ENCODE results near the gene ADAM19.
A peak's percentile ranks its signal among the peaks of the same experiment; 100 is the strongest.

Gene ADAM19

DNA sequence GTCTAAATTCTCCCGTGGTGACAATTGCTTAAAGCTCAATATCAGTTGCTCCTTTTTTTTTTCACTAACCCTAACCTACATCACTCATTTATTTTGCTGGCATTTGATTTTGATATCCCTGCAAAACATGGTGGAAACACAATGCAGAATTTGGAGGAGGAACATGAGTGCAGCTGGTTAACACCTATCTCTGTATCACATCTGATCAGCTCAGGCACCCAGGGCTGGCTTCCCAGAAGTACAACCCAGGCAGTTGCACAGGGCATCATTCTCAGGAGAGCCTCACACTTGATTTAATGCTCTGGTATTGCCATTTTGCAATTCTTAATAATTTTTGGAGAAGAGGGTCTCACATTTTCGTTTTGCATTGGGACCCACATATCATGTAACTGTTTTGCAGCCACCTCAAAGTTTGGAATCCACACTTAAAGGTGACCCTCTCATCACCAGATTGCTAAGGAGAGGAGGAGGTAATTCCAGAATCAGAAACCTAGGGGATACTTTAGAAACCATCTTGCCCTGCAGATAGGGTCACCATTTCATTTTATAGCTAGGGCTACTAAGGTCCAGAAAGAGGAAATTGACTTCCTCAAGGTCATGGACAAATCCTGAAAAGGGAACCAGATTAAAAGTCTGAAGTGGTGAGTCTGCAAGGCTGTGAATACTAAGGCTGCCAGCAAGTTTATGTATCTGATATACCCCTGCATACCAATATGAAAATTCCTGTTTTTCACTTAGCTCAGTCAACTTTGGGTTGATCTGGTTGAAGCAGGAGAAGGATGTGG lies 19.3 kb upstream of the ADAM19 start:
- DNase-seq: no peak

DNA sequence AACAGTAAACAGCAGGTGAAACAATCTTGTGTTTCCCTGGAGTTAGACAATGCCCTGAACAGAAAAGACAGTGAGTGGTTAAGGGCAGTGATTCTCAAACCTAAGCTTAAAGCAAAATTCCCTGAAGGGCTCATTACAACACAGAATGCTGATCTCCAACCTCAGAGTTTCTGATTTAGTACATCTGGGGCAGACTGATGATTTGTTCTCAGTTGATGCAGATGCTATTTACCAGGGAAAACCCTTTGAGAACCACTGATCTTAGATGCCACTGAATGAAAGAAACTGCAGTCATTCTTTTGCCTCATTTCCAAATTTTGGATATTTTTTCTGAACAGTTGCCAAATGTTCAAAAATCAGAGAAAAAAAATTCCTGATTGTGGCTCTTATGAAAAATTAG lies 18.7 kb upstream of the ADAM19 start:
- no peak for DNase-seq

DNA sequence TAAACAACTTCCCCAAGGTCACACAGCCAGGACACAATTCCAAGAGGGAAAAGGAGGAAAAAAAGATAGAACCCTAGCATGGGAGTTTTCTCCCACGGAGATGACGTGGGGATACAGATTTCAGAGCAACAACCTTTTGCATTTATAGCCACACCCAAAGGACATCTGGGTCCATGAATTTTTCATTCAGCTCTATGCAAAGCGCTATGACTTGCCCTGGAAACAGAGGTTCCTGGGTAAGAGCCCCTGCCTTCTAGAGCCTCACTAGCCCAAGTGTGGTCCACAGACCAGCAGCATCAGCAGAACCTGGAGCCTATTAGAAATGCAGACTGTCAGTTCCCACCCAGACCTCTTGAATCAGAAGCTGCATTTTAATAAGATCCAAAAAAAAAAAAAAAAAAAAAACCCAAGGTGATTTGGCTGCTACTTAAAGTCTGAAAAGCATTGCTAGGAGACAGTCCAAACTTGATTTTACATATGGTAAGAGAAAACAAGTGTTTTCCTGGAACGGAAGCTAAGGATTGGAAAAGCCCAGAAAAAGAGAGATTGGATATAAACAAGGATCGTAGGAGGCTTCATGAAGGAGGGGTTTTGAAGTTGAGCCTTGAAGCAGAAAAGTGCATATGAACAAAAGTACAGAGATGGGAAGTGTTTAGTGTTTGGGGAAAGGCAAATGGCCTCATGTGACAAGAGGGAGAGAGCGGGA lies 17.6 kb upstream of the ADAM19 start:
- no peak for DNase-seq

DNA sequence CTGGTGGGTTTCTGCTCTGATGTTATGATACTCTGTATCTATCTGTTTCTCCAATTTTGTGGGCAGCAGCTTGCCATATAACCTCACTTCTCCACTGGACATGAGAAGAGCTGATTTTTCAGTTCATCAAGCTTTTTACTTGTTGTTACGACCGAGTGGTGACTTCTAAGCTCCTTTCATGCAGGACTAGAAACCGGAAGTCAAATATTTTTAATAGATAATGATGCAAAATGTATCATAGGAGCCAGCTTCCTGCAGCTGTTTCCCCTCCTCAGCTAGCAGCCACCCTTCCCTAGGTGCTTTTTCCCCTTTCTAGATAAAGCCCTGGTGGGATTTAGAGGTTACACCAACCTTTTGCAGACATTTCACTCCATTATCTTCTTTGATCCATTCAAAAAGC lies 17.0 kb upstream of the ADAM19 start:
- no peak for DNase-seq

DNA sequence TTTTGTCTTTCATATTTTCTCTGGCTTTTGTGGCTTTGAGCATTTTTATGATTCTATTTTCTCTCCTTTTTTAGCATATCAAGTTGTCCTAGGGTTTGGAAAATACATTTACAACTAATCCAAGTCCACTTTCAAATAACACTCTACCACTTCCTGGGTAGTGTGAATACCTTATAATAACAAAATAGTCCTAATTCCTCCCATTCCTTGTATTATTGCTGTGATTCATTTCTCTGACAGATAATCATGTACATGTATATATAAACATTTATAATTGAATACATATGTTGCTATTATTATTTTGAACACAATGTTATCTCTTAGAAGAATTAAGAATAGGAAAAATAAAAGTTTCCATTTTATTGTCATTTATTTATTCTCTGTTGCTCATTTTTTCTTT lies 14.9 kb upstream of the ADAM19 start:
- no peak for DNase-seq

DNA sequence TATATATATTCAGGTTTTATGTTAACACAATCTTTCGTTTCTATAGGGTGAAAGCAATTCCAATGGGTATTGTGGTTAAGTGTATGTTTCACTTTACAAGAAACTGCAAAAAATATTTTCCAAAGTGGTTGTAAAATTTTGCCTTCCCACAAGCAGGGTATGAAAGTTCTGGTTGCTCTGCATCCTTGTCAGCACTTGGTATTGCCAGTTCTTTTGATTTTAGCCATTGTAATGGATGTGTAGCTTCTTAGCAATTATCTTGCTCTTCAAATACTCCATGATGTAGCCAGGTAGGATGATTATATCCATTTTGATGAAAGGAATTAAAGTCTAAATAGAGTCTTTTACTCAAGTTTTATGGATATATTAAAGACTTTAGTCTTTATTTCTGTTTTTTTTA lies 9.1 kb upstream of the ADAM19 start:
- DNase-seq: no peak

DNA sequence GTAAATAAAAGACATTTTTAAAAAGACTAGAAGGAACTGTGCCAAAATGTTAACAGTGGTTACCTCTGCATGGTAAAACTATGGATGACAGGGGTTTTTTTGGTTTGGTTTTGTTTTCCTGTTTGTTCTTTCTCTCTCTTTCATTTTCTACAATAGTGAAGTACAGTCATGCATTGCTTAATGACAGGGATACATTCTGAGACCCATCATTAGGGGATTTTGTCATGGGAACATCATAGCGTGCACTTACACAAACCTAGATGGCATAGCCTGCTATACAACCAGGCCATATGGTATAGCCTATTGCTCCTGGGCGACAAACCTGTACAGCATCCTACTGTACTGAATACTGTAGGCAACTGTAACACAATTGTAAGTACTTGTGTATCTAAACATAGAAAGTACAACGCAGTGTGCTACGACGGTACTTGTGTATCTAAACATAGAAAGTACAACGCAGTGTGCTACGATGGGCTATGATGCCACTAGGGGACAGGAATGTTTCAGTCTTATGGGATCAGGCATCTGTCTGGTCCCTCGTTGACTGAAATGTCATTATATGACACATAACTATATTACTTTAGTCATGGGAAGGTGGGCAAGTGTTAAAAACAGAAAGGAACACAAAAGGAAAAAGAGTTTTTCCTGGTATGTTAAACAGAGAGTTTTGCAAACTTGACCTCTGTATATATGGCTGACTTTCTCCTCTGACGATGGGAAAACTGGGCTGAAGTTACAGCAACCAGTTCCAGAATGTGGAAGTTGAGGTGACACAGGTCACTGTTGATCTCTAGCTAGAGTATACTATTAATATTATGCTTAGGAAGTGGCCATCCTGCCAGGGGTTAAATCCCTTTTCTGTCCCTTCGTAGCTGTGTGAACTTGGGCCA lies 7.4 kb upstream of the ADAM19 start:
- no peak for DNase-seq

DNA sequence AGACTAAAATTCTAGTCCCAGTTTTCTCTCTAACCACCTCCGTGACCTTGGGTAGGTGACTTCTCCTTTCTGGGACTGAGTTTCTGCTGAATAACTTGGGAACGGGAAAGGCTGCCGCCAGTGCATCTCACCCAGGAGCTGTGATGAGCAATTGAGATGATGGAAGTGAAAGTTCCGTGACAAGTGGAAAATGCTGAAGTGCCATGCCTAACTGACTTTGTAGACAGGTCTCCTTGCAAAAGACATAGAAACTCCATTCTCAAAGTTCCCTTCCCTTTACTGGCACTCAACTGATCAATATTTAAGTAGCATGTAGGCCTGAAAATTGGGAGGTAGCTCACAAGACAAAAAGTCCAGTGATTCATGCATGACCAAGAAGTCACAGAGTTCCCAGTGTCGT lies 6.3 kb upstream of the ADAM19 start:
- DNase-seq: no peak

DNA sequence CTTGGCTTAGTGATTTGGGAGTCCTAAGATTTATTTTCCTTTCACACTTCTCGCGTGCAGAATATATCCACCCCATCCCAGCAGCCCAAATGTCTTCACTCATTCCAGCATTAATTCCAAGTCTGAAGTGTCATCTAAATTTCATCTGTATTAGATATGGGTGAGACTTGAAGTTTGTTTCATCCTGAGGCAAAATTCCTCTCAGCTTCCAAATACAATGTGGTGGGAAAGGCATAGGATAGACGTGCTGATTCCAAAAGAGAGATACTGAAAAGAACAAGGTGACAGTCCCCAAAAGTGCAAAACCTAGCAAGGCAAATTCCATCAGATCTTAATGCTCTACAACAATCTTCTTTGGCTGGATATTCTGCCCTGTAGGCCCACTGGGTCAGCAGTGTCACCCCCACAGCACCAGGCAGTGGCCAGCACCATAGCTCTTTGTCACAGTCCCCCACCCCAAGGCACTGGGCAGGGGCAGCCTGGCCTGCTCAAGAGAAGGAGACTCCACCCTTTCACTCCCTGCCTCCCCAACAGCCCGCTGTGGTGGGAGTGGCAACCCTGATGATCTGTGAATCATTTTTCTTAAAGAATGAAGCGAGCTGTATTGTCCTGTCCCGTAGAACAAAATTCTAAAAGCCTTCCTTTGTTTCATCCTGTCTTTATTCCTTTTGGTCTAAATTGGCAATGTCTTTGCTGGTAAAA lies 2.7 kb upstream of the ADAM19 start:
- no peak for DNase-seq

DNA sequence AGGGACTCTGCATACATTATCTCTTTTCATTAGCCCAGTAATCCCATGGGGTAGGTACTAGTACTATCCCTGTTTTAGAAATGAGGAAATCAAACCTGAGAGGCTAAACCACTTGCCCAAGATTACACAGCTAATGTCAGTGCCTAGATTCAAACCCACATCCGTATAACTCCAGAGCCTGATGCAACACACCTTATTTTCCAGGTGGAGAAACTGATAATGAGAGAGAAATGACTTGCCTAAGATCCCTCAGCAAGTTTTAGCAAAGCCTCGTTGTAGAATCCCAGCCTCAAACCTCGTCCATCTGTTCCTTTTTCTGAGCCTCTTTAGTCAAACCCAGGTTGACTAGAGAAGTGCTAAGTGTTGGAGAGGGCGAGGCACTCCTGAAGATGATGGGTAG lies 1.1 kb upstream of the ADAM19 start:
- no peak for DNase-seq

DNA sequence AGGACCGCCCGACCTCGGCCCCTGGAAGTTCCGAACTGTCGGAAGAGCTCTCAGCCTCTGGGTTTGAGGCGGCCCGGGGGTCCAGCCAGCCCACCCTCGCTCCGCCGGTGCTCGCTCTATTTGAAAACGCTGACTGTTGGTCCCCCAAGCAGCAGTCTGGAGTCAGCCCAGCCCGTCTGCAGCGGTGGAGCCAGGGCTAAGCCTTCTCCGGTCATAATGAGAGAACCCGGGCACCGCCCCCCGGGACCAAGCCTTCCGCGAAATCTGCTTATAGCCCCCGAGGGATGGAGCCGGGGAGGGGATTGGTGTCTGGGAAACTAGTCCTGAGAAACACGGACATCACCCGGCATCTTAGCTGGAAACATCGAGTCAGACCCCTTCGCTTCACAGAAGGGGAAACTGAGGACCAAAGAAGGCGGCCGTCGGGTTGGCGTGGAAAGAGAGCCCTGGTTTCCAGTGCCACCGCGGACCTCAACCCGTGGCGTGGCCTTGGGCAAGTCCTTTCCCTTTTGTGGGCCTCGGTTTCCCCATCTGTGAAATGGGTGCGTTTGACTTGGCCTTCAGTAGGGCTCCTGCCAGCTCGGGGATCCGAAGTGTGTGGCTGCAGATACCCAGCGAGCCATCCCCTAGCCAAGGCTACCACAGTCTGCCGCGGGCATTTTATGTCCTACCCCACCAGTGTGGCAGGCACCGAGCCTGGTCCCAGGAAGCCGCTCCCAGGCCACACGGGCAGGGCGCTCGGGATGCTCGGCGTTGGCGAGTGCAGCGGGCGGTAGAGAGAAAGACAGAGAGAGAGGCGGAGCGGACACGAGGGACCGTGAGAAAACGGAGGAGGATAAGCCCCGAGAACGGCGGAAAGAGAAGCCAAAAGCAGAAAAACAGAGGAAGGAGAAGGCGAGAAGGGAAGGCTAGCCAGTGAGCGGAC lies 857 bp downstream of the ADAM19 start:
- no peak for DNase-seq

DNA sequence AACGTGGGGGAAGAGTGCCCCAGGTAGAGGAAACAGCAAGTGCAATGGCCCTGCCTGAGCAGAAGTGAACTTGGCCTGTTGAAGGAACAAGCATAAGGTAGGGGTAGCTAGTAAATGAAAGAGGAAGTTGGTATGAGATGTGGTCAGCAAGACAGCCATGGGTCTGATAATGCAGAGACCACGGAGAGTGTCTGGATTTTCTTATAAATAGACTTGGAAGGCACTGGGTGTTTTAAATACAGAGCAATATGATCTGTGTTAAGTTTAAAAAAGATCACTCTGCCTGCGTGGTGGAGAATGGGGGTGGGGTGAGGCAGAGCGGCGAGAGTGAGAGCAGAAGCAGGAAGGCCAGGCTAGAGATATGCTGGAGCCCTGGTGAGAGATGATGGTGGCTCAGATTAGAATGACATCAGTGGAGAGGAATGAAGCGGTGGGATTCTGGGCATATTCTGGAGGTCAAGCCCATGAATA lies 4.2 kb downstream of the ADAM19 start:
- peak; percentile 57 for DNase-seq

DNA sequence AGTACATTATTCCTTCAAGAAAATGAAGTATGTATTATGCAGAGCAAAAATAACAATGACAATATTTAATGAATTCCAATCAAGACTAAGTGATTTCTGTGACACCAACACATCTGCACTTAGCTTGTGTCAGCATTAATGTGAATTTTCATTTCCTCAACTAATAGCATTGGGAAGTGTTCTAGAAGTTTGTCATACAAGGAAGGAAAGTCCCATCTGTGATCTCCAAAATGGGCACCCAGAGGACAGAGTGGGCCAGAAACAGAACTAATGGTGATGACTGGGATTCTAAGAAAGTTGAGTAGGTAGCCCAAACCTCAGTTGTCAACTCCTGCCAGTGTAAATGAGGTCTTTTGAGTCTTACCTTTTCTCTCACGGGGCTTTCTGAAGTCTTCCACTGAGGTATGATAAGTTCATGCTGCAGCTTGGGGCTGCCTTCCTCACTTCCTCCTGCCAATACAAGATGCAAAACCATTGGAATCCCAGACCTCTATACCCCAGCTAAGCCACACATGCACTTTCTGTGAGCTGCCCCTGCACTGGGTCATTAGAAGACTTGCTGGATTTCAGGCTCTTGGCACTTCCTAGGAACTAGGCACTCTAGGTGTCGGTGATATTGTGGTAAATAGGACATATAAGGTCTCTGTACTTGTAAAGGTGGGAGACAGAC lies 4.9 kb downstream of the ADAM19 start:
- no peak for DNase-seq

DNA sequence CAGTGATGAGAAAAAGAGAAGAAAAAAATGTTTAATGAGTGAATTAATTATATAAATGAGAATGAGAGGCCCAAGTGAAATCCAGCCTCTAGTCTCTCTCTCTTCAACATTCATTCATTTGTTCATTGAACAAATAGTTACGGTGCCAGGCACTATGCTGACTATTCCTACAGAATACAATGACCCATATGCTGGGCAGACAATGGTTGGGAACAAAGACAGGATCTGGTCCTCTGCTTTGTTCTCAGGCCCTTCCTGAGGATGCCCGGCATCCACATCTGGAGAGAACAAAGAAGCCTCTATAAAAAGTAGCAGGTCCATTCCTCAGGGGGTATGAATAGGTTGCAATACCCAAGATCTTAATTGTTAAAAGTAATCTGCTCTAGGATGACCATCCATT lies 6.9 kb downstream of the ADAM19 start:
- DNase-seq: no peak

DNA sequence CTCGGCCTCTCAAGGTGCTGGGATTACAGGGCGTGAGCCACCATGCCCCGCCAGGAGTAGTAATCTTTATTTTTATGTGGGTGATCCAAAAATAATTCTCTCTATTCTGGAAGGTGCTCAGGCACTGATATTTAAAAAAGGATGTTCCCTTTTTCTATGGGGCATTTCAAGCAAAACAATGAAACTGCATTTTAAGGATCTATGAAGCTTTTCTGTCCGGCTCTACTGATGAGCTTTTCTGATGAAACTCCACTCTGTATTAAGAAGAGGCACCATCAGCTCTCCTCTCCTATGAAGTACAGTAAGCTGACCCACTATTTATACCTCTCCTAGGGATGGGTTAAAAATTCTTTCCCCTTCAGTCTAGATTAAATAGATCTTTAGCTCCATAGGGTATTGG lies 7.4 kb downstream of the ADAM19 start:
- DNase-seq: no peak

DNA sequence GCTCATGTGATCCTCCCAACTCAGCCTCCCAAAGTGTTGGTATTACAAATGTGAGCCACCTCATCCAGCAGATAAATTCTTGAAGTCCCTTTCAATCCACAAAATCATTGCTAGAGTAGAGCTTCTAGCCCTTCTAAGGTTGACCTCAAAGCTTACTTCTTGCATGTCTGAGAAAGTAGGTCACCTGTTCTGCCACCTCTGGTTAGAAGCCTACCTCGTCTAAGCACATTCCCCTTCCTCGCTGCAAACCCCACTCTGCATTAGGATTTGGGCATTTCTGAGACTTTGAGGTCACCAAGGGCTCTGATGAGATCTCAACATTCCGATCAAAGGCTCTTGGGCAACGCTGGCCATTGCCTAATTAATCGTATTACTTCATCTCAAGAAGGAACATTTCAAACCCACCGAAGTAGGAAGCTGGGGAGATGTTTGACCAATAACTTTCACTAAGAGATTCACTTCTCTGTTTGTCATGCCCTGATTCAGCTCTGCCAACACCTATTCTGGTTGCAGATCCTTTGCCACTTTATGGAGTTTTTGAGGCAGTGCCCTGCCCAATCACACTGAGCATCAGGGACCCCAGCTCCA lies 8.6 kb downstream of the ADAM19 start:
- peak; percentile 33 for DNase-seq

DNA sequence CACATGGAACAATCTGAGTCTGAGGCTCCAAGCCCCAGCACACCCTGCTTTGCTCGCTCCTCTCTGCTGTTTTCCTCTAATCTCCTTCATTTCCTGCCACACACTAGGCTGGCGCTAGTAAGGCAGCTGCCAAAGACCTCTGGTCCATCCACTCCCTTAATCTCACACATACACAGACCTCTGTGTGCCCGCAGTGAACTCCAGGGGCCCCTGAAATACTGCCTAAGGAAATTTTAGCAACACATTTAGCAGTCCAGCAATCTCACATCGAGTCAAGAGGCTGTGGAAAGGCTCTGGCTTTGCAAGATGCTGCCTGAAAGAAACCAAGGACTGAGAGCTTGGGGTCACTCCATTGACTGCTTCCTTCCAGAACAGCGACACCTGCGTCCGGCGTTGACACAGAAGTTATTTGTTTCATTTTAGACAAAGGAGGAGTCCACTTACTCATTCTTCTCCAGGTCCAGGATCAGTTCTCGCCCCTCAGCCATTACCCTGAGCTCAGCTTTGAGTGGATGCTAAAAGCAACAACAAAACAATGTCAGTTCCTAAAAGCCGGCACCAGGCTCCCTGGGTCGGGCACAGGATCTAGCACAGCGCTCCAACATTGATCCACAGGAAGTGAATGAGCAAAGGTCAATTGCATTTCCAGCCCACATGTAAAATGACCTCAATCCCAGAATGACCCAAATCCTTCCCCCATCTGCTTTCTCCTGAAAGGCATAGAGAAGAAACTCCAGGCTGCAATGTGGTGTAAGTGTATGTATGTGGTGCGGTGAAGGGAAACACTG lies 11.5 kb downstream of the ADAM19 start:
- no peak for DNase-seq

DNA sequence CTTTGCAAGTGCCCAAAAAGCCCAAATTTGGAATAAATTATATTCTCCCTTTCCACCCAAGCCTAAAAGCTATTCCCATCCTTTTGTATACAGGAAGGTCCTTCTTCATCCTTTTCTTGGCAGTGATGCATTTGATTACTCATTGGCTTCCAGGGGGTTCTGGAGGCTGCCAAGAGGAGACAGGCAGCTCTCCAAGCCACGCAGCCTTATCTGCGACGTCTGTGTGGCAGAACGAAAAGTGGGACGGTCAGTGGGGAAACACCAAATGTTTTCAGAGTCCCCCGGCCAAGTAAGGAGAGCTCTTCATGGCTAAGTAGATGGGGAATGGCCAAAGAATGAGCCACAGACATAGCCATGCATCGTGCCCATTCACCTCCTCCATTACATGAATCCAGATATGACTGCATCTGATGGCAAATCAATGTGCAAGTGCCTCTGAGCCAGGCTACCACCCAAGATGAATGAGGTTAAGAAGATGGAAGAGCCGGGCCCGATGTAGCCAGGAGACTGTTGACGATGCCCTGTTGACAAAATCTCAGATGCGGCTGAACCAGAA lies 12.1 kb downstream of the ADAM19 start:
- no peak for DNase-seq

DNA sequence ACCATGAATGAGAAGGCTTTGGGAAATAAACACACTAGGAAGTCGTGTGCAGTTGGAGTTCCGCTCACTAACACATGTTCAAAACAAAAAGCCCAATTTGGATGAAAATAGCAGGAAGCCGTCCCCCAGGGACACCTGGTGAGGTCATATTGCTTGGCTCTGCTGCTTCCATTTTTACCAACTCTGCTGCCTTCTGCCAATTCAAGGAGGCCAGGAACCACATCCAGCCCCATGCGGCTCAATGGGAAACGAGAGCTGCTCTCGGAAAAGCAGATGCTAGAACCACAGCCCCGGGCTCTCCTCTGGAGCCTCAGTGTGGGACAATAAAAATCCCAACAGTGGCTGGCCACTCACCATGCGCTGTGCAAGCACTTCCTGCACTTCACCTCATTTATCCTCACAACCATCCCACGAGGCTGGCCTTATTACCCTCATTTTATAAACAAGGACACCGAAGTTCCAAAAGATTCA lies 13.4 kb downstream of the ADAM19 start:
- DNase-seq: no peak

Data from CD4-positive, alpha-beta T cell treated with Interferon gamma for 1 hour (primary cell).